ENCODE results near the gene DNAJC5.
"Not testable (repeated sequence)": the region's sequence is repeated elsewhere in the genome, so short reads cannot be mapped to it uniquely, and the experiment has no call there.

The DNAJC5 gene

GRCh38 chr20:63957690-63958441 lies 62.9 kb downstream of the DNAJC5 start:
- no peak for FAIRE-seq

- FAIRE-seq, result no peak
These were observed 63.5 kb downstream of the DNAJC5 start for GRCh38 chr20:63958471-63958870.

GRCh38 chr20:63958964-63959698 lies 64.2 kb downstream of the DNAJC5 start:
- no peak for FAIRE-seq

GRCh38 chr20:63959699-63960075 lies 64.8 kb downstream of the DNAJC5 start:
- FAIRE-seq, result no peak

GRCh38 chr20:63960654-63961621 lies 66.0 kb downstream of the DNAJC5 start:
- FAIRE-seq, result not testable (repeated sequence)

- FAIRE-seq, result no peak
These were observed 66.9 kb downstream of the DNAJC5 start for GRCh38 chr20:63961664-63962425.

- FAIRE-seq, result no peak
These were observed 67.8 kb downstream of the DNAJC5 start for GRCh38 chr20:63962426-63963347.

- FAIRE-seq, result no peak
These were observed 68.4 kb downstream of the DNAJC5 start for GRCh38 chr20:63963348-63963741.

GRCh38 chr20:63963784-63964301 lies 68.9 kb downstream of the DNAJC5 start:
- no peak for FAIRE-seq

- no peak for FAIRE-seq
These were observed 69.5 kb downstream of the DNAJC5 start for GRCh38 chr20:63964412-63964811.

GRCh38 chr20:63966172-63966943 lies 71.4 kb downstream of the DNAJC5 start:
- no peak for FAIRE-seq

- FAIRE-seq, result no peak
These were observed 72.0 kb downstream of the DNAJC5 start for GRCh38 chr20:63966944-63967322.

- FAIRE-seq, result no peak
These were observed 72.6 kb downstream of the DNAJC5 start for GRCh38 chr20:63967330-63968135.

- no peak for FAIRE-seq
These were observed 73.4 kb downstream of the DNAJC5 start for GRCh38 chr20:63968136-63968927.

GRCh38 chr20:63968928-63969760 lies 74.2 kb downstream of the DNAJC5 start:
- FAIRE-seq, result no peak

GRCh38 chr20:63969838-63970713 lies 75.2 kb downstream of the DNAJC5 start, which contains the start of gene ZNF512B:
Gene ZNF512B (minus strand): TSS chr20:63969930. CDS start chr20:63967950, 1,980 bp downstream.
- FAIRE-seq, result no peak
